H7 (cell line): Measurements from ENCODE around the gene PYGM. TPM values are rescaled to one million over a fixed set of nuclear protein-coding genes. Genes with fewer than 3 reads are reported as not detected.

Experiments used
- DNase-seq: peaks from one replicate; pipeline ENCODE4 v3.0.0; 2012
- H3K27me3 ChIP-seq: 2 replicates; pipeline ENCODE4 v1.6.0; 2011; ENCODE audit warnings: mild to moderate bottlenecking, low read length; ENCODE audit not compliant: control insufficient read depth, insufficient read depth
- H3K36me3 ChIP-seq: replicated peaks from 2 replicates; pipeline ENCODE4 v1.5.1; 2011; ENCODE audit warnings: low read length; ENCODE audit not compliant: control insufficient read depth, insufficient read depth
- H3K4me3 ChIP-seq: 2 replicates; pipeline ENCODE4 v1.5.1; 2011; ENCODE audit warnings: low read depth, mild to moderate bottlenecking, control low read depth, low read length, moderate library complexity; ENCODE audit not compliant: insufficient read depth
- total RNA-seq: library from RNA; depleted of rRNA; stranded (reverse); fragments of >200 nt; shearing (Covaris generic); gene quantifications from 2 replicates; pipeline ENCODE4 v1.2.3, GENCODE V29; 2014

PYGM gene
- total RNA-seq, 1 experiment from 2014 or later = 2.9 TPM

DNA sequence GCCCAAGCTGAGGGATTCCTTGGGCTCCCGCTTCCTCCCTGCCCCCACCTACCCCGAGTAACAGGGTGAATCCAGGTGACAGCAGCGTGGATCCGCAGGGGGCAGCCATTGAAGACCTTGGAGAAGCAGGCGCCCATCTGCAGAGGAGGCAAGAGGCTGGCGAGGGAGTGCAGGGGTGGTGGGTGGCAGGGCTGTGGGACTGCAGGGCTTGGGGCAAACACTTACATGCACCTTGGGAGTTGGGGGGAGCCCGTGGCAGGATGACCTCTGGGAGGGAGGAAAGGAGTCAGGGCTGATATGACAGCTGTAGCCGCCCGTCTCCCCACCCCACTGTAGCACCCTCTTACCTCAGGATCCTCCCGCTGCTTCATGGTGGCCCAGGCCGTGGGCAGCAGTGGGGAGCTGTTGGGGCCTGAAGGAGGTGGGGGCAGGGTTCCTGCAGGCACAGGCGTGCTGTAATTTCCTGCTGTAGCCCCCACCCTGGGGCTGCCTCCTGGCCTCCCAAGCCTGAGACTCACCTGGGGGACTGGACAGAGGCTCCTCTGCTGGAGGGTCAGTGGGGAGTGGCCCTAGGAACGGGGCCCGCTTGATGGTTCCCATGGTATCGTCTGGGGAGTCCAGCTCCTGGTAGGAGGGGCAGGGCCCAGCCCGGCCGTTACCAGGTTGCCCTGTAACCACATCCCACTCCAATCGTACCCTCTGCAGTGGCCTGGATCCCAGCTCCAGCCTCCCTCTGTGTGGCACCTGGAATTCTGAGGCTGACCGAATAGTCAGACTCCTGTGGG is 37.2 kb upstream of the PYGM start:
- DNase-seq = peak; percentile 39
- Histone ChIP-seq H3K36me3 (peaks cover 2% of the 10 kb centered on the region), H3K4me3 (no peak overlapping the region), H3K27me3 (no peaks in the 10 kb centered on the region)

DNA sequence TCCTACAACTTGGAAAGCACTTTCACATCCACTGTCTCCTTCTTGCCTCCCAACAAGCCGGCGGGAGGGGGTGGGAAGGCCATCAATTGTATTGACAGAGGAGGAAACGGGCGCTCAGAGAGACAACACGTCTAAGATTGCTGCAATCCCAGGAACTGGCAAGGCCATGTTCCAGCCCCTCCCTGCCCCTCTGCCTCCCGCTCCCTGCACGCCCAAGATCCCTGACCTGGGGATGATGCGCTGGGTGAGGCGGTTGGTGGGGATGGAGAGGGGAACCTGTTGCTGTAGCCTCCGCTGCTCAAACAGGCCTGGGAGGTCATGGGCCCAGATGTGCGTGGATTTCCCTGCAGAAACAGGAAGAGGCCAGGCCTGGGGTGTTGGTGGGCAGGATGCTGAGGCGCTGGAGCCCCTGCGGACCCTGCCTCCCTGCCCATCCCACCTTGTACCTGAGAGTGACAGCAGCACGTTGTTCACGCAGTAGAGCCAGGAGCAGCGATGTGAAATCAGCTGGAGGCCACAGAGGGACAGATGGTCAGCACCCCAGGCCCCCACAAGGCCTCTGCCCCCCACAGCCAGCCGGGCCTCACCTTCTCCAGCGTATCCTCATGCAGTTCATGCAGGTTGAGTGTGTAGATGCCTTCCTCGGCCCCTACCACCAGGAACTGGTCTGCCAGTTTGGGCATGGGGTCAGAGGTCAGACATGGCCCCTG is 36.4 kb upstream of the PYGM start:
- H3K36me3 ChIP-seq = peaks cover 2% of the 10 kb centered on the region
- H3K4me3 ChIP-seq = no peak overlapping the region
- DNase-seq = no peak
- no peaks in the 10 kb centered on the region for H3K27me3 ChIP-seq

DNA sequence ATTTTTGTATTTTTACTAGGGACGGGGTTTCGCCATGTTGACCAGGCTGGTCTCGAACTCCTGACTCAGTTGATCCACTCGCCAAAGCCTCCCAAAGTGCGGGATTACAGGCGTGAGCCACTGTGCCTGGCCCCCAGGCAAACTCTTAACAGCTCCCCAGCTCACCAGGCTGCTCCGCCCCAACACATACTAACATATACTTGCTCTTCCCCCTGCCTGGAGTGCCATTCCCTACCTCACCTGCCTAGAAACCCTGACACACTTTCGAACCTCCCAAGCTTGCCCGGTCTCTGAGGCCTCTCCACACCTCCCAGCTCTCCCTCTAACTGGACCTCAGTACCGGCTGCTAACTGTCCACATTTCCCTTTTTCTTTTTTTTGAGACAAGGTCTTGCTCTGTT is 34.8 kb upstream of the PYGM start:
- DNase-seq = no peak
- no peak overlapping the region for H3K4me3 ChIP-seq
- H3K36me3 ChIP-seq = peaks cover 2% of the 10 kb centered on the region
- H3K27me3 ChIP-seq = no peaks in the 10 kb centered on the region

DNA sequence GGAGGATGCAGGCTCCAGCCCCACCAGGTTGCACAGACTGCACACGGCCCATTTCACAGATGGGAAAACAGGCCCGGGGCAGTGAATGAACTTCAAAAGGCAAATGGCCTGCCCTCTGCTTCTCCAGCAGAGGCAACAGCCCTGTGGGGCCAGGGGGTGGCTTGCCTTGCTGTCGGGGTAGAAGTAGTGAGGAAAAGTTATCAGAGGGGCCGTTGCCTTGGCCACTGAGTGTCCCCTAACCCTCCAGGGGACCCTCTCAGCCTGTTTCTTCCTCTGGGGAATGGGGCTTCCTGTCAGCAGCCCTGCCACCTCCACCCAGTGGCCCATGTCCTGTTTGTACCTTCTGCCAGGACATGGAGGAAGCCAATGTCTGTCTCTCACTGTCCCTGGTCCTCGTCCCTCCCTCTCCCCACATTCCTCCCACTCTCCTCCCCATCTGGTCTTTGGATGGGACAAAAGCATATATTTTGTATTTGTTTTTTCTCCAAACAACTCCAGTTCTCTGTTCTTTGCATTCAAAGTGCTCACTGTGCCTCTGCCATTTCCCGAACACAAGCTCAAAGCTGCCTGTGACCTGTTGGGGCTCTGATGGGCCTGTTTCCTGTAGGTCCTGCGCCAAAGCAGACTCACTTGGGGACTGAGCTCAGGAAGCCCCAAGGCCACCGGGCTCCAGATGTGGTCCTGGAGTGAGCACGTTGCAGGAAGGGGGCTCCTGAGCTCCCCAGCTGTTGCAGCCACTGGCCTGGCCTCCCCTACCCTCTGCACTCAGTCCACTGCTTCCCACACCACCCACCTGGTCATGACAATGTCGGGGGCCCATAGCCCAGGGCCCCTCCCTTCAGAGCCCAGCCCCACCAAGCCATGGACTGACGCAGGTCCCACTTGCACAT is 33.7 kb upstream of the PYGM start:
- peak; percentile 25 for DNase-seq
- H3K36me3 ChIP-seq = no peaks in the 10 kb centered on the region; the same call in none of the 2 replicates
- H3K4me3 ChIP-seq = no peak overlapping the region
- H3K27me3 ChIP-seq = no peaks in the 10 kb centered on the region

DNA sequence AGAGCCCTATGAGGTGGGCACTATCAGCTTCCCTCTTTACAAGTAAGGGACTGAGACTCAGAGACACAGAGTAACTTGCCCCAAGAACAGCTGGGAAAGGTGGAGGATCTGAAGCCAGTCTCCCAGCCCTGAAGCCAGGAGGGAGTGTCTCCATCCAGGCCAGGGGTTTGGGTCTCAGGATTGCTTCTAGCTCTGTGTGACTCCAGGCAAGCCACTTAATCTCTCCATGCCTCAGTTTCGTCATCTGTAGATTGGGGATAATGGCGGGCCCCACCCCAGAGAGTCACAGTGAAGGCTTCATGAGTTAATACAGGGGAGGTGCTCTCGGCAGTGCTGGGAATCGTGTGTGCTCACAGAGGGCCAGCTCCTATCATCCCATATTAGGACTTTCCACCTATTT is 32.7 kb upstream of the PYGM start:
- H3K4me3 ChIP-seq = no peak overlapping the region
- H3K27me3 ChIP-seq = no peaks in the 10 kb centered on the region
- H3K36me3 ChIP-seq = no peaks in the 10 kb centered on the region; the same call in none of the 2 replicates
- DNase-seq = peak; percentile 20

DNA sequence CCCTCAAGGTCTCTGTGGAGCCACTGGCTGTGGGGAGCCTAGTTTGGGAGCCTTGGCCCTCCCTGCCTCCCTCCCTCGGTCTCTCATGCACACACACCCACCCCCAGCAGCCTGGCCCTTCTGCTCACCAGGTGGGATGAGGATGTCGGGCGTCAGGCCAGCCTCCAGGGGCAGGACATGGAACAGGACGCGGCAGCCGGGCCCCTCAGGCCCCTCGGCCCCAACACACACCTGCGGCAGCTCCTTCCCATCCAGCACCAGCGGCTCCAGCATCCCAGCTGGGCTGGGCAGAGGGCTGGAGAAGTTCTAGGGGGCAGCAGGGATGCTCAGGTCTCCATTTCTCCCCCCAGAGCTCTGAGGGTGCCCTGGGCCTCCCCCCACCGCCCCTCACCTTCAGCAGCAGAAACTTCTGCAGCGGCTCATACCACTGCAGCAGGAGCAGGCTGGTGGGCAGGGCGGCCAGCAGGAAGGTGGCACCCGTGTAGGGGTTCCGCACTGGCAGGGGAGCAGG is 32.1 kb upstream of the PYGM start:
- H3K27me3 ChIP-seq = no peaks in the 10 kb centered on the region
- DNase-seq = peak; percentile 39
- no peaks in the 10 kb centered on the region; the same call in none of the 2 replicates for H3K36me3 ChIP-seq
- no peak overlapping the region for H3K4me3 ChIP-seq

DNA sequence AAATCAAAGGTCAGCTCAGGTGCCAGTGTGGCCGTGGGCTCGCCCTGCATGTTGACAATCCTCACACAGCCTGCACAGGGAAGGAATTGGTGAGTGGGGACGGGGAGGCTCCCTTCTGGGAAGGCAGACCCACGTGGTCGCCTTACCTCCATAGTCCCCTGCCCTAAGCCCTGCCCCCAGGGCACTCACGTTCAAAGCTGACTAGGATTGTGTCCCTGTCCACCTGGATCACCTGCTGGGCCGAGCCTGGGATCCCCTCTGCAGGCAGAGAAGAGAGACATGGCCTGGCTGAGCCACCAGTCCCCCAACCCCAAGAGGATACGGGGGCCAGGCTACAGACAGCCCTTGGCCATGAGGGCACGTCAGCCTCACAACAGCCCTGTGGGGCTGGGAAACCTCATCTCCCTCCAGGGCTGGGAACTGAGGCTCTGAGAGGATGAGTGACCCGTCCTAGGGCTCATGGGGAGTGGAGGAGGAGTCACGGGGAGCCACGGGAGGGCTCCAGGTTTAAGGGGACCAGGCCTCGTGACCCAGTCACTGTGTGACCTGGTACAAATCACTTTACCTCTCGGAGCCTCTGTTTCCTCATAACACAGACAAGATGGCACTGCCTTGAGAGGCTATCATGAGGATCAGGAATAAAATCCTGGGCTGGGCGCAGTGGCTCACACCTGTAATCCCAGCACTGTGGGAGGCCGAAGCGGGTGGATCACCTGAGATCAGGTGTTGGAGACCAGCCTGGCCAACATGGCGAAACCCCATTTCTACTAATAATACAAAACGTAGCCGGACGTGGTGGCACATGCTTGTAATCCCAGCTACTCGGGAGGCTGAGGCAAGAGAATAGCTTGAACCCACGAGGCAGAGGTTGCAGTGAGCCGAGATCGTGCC is 30.7 kb upstream of the PYGM start:
- Histone ChIP-seq H3K4me3 (no peak overlapping the region), H3K36me3 (no peaks in the 10 kb centered on the region; the same call in 1 of the 2 replicates), H3K27me3 (no peaks in the 10 kb centered on the region)
- DNase-seq = peak; percentile 32

DNA sequence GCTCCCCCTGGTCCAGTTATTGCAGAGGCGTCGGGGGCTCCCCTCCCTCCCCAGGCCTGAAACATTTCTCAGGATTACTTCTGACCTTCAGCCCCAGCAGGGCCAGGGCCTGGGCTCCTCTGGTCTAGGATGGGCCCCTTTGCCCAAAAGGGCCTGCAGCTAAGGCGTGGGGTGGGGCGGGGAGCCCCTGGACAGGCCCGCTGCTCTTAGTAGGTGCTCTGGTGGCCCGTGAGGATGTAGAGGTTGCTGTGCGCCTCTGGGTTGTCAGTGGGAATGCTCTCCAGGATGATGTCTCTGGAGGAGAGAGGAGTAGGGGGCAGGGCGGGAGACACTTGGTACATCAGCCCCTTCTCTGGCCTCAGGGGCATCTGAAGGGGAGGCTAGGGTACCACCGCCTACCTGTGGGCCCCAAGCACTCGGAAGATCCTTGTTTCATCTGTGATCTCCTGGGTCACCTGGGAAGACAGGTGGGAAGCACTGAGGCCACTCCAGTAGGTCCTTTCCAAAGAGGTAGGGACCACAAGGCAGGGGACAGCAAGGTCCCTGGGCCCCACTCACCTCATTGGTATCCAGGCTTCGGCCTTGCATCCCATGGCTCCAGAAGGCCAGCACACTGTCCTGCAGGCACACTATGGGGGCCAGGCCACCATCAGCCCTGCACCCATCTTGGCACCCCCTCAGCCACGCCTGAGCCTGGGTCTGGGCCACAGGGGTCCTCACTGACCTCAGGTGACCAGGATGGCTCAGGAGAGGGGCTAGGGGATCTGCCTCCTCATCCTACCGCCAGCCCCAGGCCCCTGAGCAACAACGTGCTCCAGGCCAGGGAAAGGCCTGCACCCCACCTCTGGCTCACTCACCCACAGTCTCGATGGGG is 29.8 kb upstream of the PYGM start:
- Histone ChIP-seq H3K36me3 (no peaks in the 10 kb centered on the region; the same call in 1 of the 2 replicates), H3K4me3 (no peak overlapping the region), H3K27me3 (no peaks in the 10 kb centered on the region)
- peak; percentile 32 for DNase-seq

DNA sequence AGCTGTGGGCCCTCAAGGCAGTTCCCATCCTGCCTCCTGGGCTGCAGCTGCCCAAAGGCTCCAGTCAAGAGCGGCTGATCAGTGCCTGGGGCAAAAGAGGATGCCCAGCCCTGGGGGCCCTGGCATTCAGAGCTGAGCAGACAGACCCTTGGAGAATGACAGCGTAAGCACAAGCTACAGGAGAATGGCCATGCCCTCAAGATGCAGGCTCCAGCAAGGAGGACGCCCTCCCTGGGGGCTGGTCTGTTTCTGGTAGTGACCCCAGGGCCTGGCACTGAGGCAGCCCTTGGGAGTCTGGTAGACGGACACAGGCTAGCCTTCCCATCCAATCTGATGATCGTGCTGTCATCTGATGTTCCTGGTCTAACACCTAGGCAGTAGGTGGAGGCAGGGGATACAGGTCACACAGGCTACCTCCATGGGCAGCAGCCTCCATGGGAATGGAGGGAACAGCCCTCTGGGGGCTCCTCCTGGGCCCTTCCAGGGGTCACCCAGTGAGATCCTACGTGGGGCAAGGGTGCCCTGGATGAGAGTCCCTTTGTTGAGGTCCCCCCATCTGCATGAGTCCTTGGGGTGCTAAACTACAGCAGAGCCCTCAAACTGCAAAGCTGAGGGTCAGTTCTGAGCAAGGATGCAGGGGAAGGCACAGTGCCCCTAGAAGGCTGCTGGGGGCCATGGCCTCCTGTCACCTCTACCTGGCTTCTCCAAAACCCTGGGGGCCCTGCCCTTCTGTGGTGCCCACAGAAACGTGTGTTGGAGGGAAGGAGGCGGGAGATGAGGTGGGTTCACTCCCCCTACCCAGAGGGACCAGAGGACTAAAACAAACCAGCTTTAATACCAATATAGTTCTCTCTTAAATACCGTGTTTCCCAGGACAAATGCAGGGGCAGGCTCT is 28.8 kb upstream of the PYGM start:
- peak; percentile 30 for DNase-seq
- H3K27me3 ChIP-seq = no peaks in the 10 kb centered on the region
- H3K4me3 ChIP-seq = no peak overlapping the region
- H3K36me3 ChIP-seq = no peaks in the 10 kb centered on the region; the same call in 1 of the 2 replicates

DNA sequence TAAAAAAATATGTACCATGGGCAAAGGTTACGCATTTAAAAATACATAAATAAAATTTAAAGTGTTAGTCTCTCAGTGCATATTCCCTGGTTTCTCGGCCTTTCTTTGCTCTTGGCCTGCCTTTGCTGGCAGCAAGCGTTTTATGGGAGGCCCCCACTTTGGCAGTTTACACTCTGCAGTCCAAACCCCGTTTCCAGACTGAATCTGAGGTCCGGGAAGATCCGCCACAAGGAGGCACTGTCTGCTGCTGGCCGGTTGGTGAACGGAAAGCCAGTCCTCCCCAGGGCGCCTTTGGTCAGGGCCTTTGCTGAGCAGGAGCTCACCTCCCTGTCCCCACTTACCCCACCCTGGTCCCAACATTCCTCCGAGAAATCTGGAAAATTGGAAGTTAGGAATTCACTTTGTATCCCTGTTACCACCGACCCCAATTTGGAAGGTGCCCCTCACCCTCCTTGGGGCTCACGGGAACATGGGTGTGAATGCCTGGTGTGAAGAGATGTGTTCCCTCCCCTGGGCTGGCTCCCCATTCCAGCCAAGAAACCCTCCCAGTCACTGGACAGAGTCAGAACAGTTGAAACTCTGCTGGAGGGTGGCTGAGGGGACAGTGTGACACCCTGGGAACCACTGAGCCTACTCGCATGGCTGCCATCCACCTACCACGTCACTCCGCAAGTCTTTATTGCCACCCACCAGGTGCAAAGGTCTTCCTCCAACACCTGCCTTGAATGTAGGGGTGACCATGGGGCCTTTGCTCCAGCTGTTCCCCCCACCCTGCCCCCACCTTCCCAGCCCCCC is 27.9 kb upstream of the PYGM start:
- peak; percentile 93 for DNase-seq
- no peaks in the 10 kb centered on the region; the same call in 1 of the 2 replicates for H3K36me3 ChIP-seq
- H3K27me3 ChIP-seq = no peaks in the 10 kb centered on the region

DNA sequence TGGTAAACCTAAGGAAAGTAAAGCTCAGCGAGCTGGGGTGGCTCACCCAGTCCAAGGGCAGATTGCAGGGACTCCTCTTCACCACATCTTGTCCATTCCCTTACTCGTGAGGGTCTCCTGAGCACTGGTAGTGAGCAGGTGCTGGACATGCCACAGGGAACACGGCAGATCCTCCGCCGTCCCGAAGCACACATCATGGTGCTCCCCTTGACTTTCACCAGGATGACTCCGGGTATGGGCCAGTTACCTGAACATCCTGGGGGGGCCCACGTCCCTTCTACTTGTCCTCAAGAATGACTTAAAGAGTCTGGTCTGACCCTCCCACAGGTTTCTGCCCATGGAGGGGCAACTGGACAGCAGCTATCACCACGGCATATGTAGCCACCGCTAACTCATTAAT is 26.5 kb upstream of the PYGM start:
- Histone ChIP-seq H3K36me3 (no peaks in the 10 kb centered on the region; the same call in 1 of the 2 replicates), H3K27me3 (no peaks in the 10 kb centered on the region), H3K4me3 (no peak overlapping the region)
- no peak for DNase-seq

More for the DNA sequence above, 27.9 kb upstream of the PYGM start:
- no peak overlapping the region for H3K4me3 ChIP-seq
